Measurements from ENCODE around the gene NKTR.

Gene NKTR

DNA sequence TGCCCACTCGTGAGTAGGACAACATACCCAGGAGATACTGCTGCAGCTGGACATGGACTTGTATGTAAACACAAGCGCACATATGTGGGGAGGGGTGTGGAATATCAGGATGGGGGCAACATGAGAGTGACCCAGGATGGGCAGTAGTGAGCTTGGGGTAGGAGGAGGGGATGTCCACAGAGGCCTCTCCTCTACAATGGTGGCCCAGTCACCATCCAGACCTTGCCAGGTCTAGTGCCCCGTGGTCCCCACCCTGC lies 52.7 kb downstream of the NKTR start:
- DNase-seq (ENCODE audit: low read depth, low spot score) = no peak
- in situ Hi-C loops (cut with HindIII; ENCODE audit: low sequenced_read_pairs) = no loop called here
- TF ChIP-seq, protein P1, sequence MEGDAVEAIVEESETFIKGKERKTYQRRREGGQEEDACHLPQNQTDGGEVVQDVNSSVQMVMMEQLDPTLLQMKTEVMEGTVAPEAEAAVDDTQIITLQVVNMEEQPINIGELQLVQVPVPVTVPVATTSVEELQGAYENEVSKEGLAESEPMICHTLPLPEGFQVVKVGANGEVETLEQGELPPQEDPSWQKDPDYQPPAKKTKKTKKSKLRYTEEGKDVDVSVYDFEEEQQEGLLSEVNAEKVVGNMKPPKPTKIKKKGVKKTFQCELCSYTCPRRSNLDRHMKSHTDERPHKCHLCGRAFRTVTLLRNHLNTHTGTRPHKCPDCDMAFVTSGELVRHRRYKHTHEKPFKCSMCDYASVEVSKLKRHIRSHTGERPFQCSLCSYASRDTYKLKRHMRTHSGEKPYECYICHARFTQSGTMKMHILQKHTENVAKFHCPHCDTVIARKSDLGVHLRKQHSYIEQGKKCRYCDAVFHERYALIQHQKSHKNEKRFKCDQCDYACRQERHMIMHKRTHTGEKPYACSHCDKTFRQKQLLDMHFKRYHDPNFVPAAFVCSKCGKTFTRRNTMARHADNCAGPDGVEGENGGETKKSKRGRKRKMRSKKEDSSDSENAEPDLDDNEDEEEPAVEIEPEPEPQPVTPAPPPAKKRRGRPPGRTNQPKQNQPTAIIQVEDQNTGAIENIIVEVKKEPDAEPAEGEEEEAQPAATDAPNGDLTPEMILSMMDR (IDR thresholded peaks at IDR 0.05; ENCODE audit: low read depth, low read length) = no peak
- peak overlapping the region; percentile 68 for H3K4me3 ChIP-seq (ENCODE audit: low read depth, low read length)

DNA sequence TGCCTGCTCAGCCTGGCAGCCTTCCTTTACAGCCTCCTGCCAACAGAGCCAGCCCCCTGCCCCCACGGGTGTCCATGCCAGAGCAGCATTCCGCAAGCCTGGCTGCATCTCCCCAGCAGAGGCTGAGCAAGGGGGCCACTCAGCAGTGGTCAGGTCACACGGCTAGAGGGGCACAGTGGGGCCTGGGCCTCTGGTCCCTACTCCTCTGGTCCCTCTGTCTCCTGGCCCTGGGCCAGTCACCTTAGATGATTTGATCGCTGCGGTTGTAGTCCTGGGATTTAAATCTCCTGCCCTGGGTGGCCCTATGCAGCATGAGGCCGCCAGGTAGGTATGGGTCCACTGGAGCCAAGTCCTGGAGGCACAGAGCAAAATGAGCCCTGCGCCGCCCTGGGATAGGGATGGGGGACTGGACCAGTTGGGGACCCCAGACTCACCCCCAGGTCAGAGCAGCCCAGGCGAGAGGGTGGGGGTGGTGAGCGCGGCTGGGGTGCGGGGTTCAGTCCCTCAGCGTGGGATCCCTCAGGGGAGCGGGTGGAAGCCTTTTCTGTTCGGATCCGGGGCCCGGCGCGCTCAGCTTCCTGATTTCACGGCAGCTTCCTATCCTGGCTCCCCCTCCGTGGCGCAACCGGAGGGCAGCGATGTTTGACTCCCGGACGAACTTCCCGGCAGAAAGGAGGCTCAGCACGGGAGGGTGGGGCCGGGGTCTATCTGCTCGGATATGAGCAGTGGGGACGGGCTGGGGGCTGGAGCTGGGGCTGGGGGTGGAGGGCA lies 53.3 kb downstream of the NKTR start, which contains the start of gene ZBTB47:
ZBTB47 (plus strand) TSS at position 138 of the 771 bp plus-strand sequence. CDS start 4,659 bp downstream, outside the sequence.
- in situ Hi-C loops (cut with HindIII; ENCODE audit: low sequenced_read_pairs) = no loop called here
- DNase-seq (ENCODE audit: low read depth, low spot score) = no peak
- TF ChIP-seq, protein P1 (IDR thresholded peaks at IDR 0.05; ENCODE audit: low read depth, low read length) = no peak
- H3K4me3 ChIP-seq (ENCODE audit: low read depth, low read length) = peak within 1 kb of the TSS; percentile 72

GRCh38 chr3:42654331-42655201 lies 54.1 kb downstream of the NKTR start:
- peak; percentile 59 for DNase-seq (ENCODE audit: low read depth, low spot score)
- peak overlapping the region; percentile 72 for H3K4me3 ChIP-seq (ENCODE audit: low read depth, low read length)
- TF ChIP-seq, protein P1 (IDR thresholded peaks at IDR 0.05; ENCODE audit: low read depth, low read length) = no peak
- in situ Hi-C loops (cut with HindIII; ENCODE audit: low sequenced_read_pairs) = no loop called here

DNA sequence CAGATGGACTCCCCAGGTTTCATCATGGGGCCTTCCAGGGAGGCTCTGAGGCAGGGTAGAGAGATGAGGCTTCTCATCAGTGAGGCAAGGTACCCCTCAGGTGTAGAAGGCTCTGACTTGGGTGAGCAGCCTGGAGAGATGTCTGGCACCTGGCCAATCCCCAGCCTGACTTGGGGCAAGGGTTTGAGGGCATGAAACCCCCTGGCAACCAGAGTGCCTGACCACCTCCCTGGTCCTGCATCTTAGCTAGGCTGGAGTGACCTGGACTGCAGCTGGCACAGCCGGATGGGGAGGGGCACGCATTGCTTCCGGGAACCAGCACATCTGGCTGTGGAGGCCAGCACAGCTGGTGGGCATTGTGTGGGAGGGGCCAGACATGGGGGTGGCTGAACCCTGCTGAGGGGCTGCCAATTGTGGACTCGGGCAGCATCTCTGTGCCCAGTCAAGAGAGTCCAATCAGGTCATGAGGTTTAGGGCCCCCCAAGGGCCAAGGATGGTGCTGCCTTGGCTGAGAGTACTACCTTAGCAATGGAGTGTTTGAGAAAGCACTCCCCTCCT lies 54.9 kb downstream of the NKTR start:
- TF ChIP-seq, protein P1 (IDR thresholded peaks at IDR 0.05; ENCODE audit: low read depth, low read length) = no peak
- peak overlapping the region; percentile 72 for H3K4me3 ChIP-seq (ENCODE audit: low read depth, low read length)
- DNase-seq (ENCODE audit: low read depth, low spot score) = no peak
- in situ Hi-C loops (cut with HindIII; ENCODE audit: low sequenced_read_pairs) = no loop called here

DNA sequence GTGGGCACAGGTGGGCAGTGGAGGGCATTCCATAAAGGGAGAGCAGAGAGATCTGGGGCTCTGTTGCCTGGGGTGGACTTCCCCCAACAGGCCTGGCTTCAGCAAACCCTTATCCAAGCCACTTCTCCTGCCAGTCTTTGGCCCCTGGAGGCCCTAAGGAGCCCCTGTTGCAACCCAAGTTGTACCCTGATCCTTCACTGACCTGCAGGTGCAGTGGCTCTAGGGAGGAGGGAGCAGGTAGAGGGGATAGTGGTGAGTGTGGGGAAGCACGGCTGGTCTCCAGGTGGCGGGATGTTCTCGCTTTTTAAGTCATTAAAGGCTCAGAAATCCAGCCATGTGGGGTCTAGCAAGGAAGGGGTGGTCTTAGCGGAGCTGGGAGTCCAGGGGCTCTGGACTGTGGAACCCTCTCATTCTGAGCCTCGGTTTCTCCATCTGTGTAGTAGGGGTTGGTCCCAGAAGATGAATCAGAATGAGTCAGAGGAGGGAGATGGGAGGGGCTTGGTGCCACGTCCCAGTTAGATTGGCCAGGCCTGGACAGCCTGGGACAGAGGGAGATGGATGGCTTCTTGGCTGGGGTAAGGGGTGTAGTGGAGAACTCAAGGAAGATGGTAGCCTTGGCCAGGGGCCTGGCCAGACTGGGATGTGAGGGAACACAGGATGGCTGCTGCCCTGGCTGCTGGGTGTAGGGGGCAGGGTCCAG lies 55.6 kb downstream of the NKTR start:
- in situ Hi-C loops (cut with HindIII; ENCODE audit: low sequenced_read_pairs) = no loop called here
- TF ChIP-seq, protein P1 (IDR thresholded peaks at IDR 0.05; ENCODE audit: low read depth, low read length) = no peak
- peak; percentile 55 for DNase-seq (ENCODE audit: low read depth, low spot score)
- H3K4me3 ChIP-seq (ENCODE audit: low read depth, low read length) = no peak overlapping the region

Data from astrocyte of the spinal cord (primary cell).